PFSK-1 (cell line): ENCODE results near the gene SPZ1. TPM values are rescaled to one million over a fixed set of nuclear protein-coding genes. Genes with fewer than 3 reads are reported as not detected.

ENCODE experiments used
- FOXP2 ChIP-seq: optimal IDR thresholded peaks from 2 replicates; pipeline ENCODE3; 2011; ENCODE audit warnings: borderline replicate concordance, control low read depth, inconsistent platforms; ENCODE audit not compliant: insufficient read depth; ENCODE audit errors: extremely low read length, extremely low read depth
- POLR2AphosphoS5 ChIP-seq: IDR thresholded peaks from 2 replicates; pipeline ENCODE4 v1.6.1; 2012; ENCODE audit warnings: low read depth, mild to moderate bottlenecking, control low read depth, low read length, moderate library complexity
- SIN3A ChIP-seq: IDR thresholded peaks from 2 replicates; pipeline ENCODE4 v1.6.1; 2012; ENCODE audit warnings: mild to moderate bottlenecking, low read length, moderate library complexity, borderline replicate concordance; ENCODE audit not compliant: insufficient read depth
- TAF1 ChIP-seq: IDR thresholded peaks from 2 replicates; pipeline ENCODE4 v1.6.1; 2012; ENCODE audit warnings: low read length, control low read depth, borderline replicate concordance; ENCODE audit not compliant: insufficient read depth
- polyA plus RNA-seq: library from polyadenylated mRNA; unstranded; fragments of >200 nt; gene quantifications from one replicate; pipeline ENCODE4 v1.2.1, GENCODE V29; 2012; ENCODE audit warnings: low read depth, missing spikeins; ENCODE audit not compliant: insufficient read length
- TF ChIP-seq, protein P1 (sequence below), 2 experiments: IDR thresholded peaks; 2 replicates each; pipeline versions ENCODE4 v1.6.1 to v1.8.0; 2011 to 2012; ENCODE audit warnings: low read depth in 2 of 2, low read length in 2 of 2, control low read depth in 1 of 2, inconsistent platforms in 1 of 2, mild to moderate bottlenecking in 1 of 2, moderate library complexity in 1 of 2; ENCODE audit not compliant: insufficient read depth in 1 of 2

The SPZ1 gene, protein sequence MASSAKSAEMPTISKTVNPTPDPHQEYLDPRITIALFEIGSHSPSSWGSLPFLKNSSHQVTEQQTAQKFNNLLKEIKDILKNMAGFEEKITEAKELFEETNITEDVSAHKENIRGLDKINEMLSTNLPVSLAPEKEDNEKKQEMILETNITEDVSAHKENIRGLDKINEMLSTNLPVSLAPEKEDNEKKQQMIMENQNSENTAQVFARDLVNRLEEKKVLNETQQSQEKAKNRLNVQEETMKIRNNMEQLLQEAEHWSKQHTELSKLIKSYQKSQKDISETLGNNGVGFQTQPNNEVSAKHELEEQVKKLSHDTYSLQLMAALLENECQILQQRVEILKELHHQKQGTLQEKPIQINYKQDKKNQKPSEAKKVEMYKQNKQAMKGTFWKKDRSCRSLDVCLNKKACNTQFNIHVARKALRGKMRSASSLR
- polyA plus RNA-seq, result not detected

DNA sequence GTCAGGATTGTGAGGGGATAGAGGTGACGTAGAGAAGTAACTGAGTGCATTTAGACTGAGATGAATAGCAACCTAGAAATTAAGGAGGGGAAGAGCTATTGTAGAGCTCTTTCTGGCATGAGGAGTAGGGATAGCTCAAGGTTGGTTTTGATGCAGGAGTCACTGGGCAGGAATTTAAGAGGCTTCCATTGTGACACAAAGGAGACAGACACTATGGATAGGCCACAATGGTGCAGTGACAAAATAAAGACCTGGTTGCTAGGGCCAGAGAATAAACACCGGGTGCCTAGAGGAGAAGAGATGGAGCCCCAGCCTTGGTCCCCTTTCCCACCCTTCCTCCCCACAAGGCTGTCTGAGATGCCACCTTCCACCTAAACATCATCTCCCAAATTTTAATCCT is at the start of gene SPZ1:
Gene SPZ1, plus strand, starts transcription at position 301 of the 400 bp plus-strand sequence. CDS start 214 bp downstream, outside the sequence.
- no peak for TF ChIP-seq SIN3A
- no peak for TF ChIP-seq TAF1
- TF ChIP-seq, protein P1, sequence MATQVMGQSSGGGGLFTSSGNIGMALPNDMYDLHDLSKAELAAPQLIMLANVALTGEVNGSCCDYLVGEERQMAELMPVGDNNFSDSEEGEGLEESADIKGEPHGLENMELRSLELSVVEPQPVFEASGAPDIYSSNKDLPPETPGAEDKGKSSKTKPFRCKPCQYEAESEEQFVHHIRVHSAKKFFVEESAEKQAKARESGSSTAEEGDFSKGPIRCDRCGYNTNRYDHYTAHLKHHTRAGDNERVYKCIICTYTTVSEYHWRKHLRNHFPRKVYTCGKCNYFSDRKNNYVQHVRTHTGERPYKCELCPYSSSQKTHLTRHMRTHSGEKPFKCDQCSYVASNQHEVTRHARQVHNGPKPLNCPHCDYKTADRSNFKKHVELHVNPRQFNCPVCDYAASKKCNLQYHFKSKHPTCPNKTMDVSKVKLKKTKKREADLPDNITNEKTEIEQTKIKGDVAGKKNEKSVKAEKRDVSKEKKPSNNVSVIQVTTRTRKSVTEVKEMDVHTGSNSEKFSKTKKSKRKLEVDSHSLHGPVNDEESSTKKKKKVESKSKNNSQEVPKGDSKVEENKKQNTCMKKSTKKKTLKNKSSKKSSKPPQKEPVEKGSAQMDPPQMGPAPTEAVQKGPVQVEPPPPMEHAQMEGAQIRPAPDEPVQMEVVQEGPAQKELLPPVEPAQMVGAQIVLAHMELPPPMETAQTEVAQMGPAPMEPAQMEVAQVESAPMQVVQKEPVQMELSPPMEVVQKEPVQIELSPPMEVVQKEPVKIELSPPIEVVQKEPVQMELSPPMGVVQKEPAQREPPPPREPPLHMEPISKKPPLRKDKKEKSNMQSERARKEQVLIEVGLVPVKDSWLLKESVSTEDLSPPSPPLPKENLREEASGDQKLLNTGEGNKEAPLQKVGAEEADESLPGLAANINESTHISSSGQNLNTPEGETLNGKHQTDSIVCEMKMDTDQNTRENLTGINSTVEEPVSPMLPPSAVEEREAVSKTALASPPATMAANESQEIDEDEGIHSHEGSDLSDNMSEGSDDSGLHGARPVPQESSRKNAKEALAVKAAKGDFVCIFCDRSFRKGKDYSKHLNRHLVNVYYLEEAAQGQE (IDR thresholded peaks at IDR 0.05; ENCODE audit: insufficient read depth in 1 of 2, low read depth in 2 of 2, low read length in 2 of 2), result no peak
- TF ChIP-seq FOXP2, result no peak
- TF ChIP-seq POLR2AphosphoS5, result no peak

GRCh38 chr5:80275347-80275746 is 44.5 kb upstream of the SPZ1 start:
- TF ChIP-seq POLR2AphosphoS5, result no peak

GRCh38 chr5:80276186-80276585 is 43.6 kb upstream of the SPZ1 start:
- TF ChIP-seq SIN3A (no peak), TAF1 (no peak), POLR2AphosphoS5 (no peak), FOXP2 (no peak)
- TF ChIP-seq, protein P1 (IDR thresholded peaks at IDR 0.05; ENCODE audit: insufficient read depth in 1 of 2, low read depth in 2 of 2, low read length in 2 of 2), result no peak

DNA sequence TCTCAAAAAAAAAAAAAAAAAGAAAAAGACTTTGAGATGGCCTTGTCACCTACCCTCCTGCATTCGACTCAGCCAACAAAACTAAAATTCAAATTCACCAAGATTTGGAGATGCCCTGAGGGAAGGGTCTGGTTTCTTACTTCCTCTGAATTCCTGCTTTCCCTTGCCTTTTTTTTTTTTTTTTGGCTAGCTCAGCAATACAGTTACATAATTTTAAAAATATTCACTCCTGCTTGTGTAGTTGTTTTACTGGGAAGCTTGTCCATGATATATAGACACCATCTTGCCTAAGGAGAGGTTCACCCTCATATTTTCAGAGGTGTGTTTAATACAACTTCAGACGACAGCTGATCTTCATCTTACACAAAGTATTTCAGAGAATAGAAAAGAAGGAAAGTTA is 42.6 kb upstream of the SPZ1 start:
- no peak for TF ChIP-seq SIN3A
- TF ChIP-seq POLR2AphosphoS5, result no peak
- no peak for TF ChIP-seq TAF1

- TF ChIP-seq FOXP2, result no peak
- TF ChIP-seq SIN3A, result no peak
- TF ChIP-seq, protein P1 (IDR thresholded peaks at IDR 0.05; ENCODE audit: insufficient read depth in 1 of 2, low read depth in 2 of 2, low read length in 2 of 2), result no peak
- TF ChIP-seq POLR2AphosphoS5, result no peak
- no peak for TF ChIP-seq TAF1
Observed at GRCh38 chr5:80282054-80282453, 37.7 kb upstream of the SPZ1 start.

- no peak for TF ChIP-seq FOXP2
- TF ChIP-seq POLR2AphosphoS5, result no peak
- TF ChIP-seq, protein P1 (IDR thresholded peaks at IDR 0.05; ENCODE audit: insufficient read depth in 1 of 2, low read depth in 2 of 2, low read length in 2 of 2), result no peak
- no peak for TF ChIP-seq TAF1
- no peak for TF ChIP-seq SIN3A
Observed at GRCh38 chr5:80283360-80283759, 36.4 kb upstream of the SPZ1 start.
